ENCODE data around the gene RASA3. TPM values are rescaled to one million over a fixed set of nuclear protein-coding genes. Genes with fewer than 3 reads are reported as not detected.
"Not testable (repeated sequence)": the region's sequence is repeated elsewhere in the genome, so short reads cannot be mapped to it uniquely, and the experiment has no call there.

The RASA3 gene
- total RNA-seq, 1 donor from 2014 or later, result 13.5 TPM

- peak; percentile 50 for DNase-seq
These were observed 31.7 kb downstream of the RASA3 start for GRCh38 chr13:114100446-114101357.

DNA sequence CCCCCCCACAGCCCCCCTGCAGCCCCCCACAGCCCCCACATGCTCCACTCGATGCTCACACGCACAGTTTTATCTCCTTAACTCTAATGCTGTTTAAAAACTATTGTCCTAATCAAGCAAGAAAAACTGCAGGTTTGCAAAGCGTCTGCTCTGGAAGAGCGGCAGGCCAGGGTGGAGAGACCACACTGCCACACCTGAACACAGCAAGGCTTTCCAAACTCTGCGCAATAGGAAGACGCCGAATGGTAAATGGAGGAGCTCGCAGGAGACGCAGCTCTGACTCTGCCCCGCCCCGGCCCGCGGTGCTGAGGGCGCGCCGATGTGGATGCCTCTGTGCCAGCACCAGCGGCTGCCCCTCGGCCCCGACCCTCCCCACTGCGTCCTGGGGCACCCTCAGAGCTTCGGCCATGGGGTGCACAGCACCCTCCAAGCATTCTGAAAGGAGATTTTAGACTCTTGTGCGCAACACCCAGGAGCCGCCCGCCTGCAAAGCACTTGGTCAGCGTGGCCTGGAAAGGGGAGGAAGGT lies 32.4 kb downstream of the RASA3 start:
- DNase-seq, result no peak

DNA sequence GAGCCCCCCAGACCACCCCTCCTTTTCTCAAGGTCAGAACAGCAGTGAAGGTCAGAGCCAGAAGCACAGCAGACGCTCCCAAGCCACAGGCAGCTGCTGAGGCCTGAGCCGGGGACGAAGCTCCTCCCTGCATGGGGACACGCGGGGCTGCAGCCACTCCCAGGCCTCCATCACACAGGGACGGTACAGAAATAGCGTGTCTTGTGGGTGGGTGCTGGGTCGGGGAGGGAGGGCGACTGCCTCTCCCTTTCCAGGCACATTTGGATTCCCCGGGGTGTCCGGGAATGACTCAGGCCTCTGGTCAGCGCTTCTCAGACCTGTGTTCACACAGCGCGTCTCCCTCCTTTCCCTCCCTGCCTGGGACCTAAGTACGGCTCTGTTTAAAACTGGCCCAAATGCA lies 33.2 kb downstream of the RASA3 start:
- peak; percentile 49 for DNase-seq

DNA sequence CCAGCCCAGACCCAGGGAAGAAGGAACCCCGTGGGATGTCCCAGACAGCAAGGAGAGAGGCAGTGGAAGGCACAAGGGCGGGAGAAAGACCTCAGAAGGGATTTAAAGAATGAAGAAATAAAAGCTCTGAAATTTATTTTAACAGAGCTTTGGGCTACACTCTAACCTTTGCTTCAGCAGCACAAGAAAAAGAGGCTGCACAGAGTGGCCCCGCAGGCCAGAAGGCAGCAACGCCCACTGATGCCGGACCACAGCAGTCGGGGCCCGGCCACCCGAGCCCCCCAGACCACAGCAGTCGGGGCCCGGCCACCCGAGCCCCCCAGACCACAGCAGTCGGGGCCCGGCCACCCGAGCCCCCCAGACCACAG lies 33.8 kb downstream of the RASA3 start:
- DNase-seq, result not testable (repeated sequence)

GRCh38 chr13:114097893-114098688 lies 34.3 kb downstream of the RASA3 start:
- DNase-seq, result no peak

DNA sequence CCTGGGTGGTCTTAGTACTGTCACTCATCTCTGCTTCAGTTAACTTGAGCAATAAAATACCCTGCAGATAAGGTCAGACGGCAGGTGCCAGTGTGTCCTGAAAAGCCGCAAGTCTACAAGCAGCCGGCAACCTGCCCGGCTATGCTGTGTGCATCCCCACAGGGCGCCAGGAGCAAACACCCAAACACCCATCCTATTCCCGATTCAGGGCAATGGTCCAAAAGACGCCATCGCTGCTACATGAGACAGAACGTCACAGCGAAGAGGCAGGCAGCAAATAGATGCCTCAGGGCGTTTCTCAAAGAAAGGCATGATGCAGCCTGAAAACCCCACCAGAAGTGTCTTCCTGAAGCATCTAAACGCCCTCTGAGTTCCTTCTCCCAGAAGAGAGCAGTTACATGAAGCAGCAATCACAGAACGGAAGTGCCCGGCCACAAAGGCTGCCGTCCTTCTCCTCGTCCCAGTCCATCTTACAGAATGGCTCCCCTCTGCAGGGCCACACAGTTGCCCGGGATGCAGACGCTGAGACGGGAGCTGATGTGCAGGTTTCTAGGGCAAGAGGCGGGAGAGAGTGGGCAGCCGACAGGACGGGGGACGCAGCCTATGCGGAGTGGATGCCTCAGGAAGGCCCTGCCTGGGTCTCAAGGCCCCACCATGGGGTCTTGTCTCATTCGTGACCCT lies 35.1 kb downstream of the RASA3 start:
- DNase-seq, result no peak

DNA sequence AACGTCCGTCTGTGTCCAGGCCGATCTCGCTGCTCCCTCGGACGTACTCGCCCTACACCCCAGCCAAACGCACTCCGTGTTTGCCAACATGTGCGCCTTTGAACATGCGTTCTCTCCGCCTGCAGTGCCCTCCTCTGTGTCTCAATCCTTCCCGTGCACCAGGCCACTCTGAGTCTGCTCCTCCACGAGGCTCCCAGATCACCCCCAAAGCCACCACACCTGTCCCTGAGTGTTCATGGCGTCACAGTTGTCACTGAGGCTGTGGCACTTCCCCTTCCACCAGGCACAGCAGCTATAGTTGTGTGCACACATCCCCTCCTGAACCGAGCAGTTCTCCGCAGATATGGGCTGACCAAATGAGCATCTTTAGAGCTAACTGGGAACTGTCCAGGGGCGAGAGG lies 35.6 kb downstream of the RASA3 start:
- no peak for DNase-seq

GRCh38 chr13:114096031-114096485 lies 36.4 kb downstream of the RASA3 start:
- DNase-seq, result no peak

GRCh38 chr13:114095486-114095885 lies 36.9 kb downstream of the RASA3 start:
- no peak for DNase-seq

DNA sequence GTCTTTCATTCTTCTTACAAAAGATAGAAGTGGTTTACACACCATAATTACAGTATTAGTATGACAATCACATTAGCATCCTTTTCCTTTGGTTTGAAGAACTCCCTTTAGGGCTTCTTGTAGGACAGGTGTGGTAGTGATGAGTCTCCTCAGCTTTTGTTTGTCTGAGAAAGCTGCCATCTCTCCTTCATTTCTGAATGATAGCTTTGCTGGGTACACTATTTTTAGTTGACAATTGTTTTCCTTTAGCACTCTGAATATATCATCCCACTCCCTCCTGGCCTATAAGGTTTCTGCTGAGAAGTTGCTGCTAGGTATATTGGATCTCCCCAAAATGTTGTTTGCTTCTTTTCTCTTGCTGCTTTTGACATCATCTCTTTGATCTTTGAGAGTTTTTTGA lies 39.3 kb downstream of the RASA3 start:
- DNase-seq, result no peak

DNA sequence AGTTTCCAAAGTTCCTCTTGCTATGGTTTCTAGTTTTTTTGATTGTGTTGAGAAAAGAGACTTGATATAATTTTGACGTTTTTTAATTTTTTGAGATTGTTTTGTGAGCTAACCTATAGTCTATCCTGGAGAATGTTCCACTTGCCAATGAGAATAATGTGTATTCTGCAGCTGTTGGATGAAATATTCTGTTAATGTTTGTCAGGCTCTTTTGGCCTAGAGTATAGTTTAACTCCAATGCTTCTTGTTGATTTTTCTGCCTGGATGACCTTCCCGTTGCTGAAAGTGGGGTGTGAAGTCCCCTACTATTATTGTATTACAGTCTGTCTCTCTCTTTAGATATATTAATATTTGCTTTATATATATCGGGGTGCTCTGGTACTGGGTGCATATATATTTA lies 40.0 kb downstream of the RASA3 start:
- no peak for DNase-seq

- DNase-seq, result no peak
These were observed 41.9 kb downstream of the RASA3 start for GRCh38 chr13:114090476-114090875.

DNA sequence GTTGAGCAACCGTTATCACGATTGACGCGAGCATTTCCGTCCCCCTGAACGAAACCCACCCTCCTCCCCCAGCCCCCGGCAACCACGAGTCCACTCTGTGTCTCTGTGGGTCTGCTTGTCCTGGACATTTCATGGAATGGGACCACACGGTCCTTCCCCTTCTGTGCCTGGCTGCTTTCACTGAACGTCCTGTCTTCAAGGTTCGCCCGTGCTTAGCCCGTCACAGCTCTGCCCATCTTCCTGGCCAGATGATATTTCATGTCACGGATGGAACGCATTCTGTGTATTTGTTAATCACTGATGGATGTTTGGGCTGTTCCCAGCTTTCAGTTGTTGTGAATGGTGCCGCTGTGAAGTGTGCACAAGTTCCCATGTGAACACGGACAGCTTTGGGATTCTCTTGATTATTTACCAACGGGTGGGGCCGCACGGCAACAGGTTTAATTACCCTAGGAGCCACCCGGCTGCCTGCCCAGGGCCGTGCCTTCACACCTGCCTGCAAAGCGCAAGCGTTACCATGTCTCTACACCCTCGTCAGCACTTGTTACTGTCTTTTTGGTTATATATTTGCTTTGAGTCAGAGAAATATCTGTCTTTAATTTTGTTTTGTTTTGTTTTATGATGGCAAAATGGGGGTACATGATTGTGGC lies 42.5 kb downstream of the RASA3 start:
- DNase-seq, result no peak

DNA sequence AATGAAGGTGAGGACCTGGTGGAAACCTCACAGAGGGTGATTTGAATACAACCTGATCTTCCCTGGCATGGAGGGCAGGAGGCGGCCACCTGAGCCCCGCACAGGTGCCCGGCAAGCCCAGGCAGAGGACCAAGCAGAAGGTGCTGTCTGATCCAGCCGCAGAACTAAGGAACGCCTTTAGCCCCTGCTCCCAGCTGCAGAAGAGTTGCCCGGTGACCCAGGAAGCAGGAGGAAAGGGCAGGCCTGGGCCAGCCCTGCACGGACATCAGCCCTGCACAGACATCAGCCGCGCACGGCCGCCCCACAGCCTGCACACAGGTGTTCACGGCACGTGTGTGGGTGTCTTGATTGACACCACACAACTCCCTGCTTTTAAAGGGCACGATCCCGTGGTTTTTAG lies 43.1 kb downstream of the RASA3 start:
- DNase-seq, result no peak

GRCh38 chr13:114088863-114089262 lies 43.6 kb downstream of the RASA3 start:
- DNase-seq, result no peak

DNA sequence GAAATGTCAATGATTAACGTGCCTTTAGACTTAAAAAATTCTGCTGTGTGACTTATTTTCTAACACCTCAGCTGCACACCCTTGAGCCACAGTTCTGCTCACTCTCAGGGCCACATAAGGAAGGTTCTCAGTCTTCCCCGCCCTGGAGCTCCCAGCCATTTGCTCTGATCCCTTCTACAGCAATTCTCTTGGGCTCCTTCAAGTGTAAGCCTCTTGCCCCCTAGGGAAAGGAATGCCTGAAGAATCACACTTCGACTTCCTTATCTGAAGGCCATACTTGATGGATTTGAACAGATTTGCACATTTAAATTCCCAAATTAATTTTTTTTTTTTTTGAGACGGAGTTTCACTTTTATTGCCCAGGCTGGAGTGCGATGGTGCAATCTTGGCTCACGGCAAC lies 44.2 kb downstream of the RASA3 start:
- no peak for DNase-seq

GRCh38 chr13:114087430-114087829 lies 45.0 kb downstream of the RASA3 start:
- no peak for DNase-seq

DNA sequence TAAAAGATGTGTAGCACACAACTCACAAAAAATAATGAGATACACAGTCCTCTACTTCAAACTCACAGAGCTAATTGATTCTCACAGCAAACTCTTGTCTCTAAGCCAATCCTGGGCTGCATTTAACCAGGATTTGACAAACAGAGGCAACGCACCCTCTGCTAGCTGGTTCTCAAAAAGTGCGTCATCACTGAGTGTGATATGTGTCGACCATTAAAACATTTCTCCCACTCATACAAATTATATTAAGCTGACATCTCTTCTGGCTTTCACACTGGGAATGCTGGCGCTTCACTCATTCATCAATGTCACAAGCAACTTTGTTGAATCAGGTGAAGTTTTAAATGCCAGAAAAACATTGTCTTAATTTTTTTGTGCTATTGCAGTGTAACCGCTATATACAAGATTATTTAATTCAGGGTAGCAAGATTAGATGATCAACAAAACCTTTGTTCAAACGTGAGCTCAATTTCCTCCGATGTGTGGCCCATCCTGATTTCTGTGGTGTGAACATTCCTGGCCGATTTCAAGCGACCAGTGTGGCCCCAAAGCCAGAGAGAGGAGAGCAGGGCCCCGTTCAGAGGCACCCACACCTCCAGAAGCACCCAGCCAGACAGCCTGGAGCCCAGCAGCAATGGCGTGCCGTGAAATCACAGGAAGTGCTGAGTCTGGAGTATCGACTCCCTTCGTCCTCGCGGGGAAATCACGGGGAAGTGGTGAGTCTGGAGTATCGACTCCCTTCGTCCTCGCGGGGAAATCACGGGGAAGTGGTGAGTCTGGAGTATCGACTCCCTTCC lies 49.4 kb downstream of the RASA3 start:
- DNase-seq, result no peak

DNA sequence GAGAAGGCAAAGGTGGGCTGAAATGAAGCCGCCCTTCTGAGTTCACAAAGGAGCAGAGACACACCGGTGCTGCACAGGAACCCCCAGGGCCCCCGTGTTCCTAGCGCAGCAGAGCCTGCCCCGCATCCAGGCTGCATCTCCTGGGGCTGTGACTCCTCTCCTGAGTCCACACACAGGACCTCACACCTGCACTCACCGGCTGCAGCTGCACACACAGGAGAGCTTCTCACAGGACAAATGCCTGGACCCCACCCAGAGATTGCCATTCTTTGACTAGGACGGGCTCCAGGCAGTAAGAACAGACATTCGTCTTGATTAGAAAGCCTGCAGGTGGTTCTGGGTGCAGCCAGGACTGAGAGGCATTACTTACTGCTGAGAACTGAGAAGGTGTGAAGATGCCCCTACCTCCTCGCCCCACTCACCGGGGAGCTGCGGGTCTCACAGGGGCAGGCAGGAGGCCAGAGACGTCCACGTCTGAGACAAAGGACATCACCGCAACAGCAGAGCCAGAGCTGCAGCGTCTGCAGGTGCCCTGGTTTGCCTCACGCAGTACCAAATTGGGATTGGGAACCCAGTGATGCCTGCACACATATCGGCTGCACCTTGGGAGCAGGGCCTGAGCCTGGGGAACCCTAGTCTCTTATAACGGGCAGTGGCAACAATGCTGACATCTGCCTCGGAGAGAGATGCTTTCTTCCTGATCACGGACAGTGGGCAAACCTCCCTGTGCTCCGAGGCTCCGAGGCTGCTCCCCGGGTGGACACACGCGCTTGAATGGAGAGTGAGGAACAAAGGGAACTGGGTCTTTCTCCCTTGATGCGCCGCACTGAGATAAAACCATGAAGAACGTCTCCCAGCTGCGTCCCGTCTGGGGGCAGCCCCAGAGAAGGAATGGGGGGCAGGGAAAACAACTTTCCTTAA lies 50.4 kb downstream of the RASA3 start:
- DNase-seq, result no peak
